Stimulated activated effector memory CD8-positive, alpha-beta T cell treated with anti-CD3 and anti-CD28 coated beads, Interleukin-12 subunit alpha, Interleukin-12 subunit beta, amount 100 ng/mL, for 72 hours (primary cell): ENCODE data around the gene LRRC53.

Experiments used
- ATAC-seq: fragments of 150-1000 bp; cut with Tn5 transposase; 2 replicates; pipeline ENCODE4 v1.10.0; 2021
- DNase-seq, 2 donors: peaks; one replicate each; pipeline ENCODE4 v3.0.0; 2021 to 2022; ENCODE audit warnings: low spot score in 2 of 2
- H3K27ac Mint-ChIP-seq: one replicate; pipeline ENCODE4 v1.8.0; 2022; ENCODE audit warnings: mild to moderate bottlenecking, mixed read lengths
- H3K36me3 Mint-ChIP-seq: one replicate; pipeline ENCODE4 v1.8.0; 2022; ENCODE audit warnings: mild to moderate bottlenecking, mixed read lengths
- H3K4me1 Mint-ChIP-seq: one replicate; pipeline ENCODE4 v1.8.0; 2022; ENCODE audit warnings: mixed read lengths
- H3K4me3 Mint-ChIP-seq: one replicate; pipeline ENCODE4 v1.8.0; 2022; ENCODE audit warnings: mild to moderate bottlenecking, mixed read lengths
- H3K9me3 Mint-ChIP-seq: one replicate; pipeline ENCODE4 v1.8.0; 2022; ENCODE audit warnings: mixed read lengths

LRRC53 gene

GRCh38 chr1:74429580-74429979, 82.8 kb downstream of the LRRC53 start:
- Mint-ChIP-seq H3K27ac (no peak overlapping the region), H3K4me3 (no peak overlapping the region), H3K4me1 (no peaks in the 10 kb centered on the region), H3K9me3 (no peaks in the 10 kb centered on the region), H3K36me3 (no peaks in the 10 kb centered on the region)
- no peak for ATAC-seq
- no peak for DNase-seq

DNA sequence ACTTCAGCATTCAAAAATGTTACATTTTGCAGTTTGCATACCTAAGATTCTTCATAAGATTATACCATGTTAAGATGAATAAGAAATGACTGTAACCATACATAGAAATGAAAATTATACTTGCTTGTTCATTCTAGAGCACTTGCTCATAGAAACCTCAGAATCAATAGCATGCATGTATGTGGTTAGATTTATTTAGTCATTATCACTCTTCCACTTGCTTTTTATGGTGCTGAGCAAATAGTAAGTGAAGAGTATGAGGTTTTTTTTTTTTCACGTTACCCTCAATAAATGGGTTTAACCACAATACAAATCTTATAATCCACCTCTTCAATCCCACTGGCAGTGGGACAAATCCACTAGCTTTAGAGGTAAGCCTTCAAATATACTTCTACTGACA, 84.7 kb downstream of the LRRC53 start:
- Mint-ChIP-seq H3K9me3 (peaks cover 2% of the 10 kb centered on the region), H3K27ac (no peak overlapping the region), H3K4me1 (no peaks in the 10 kb centered on the region), H3K4me3 (no peak overlapping the region), H3K36me3 (no peaks in the 10 kb centered on the region)
- ATAC-seq = no peak
- no peak for DNase-seq

DNA sequence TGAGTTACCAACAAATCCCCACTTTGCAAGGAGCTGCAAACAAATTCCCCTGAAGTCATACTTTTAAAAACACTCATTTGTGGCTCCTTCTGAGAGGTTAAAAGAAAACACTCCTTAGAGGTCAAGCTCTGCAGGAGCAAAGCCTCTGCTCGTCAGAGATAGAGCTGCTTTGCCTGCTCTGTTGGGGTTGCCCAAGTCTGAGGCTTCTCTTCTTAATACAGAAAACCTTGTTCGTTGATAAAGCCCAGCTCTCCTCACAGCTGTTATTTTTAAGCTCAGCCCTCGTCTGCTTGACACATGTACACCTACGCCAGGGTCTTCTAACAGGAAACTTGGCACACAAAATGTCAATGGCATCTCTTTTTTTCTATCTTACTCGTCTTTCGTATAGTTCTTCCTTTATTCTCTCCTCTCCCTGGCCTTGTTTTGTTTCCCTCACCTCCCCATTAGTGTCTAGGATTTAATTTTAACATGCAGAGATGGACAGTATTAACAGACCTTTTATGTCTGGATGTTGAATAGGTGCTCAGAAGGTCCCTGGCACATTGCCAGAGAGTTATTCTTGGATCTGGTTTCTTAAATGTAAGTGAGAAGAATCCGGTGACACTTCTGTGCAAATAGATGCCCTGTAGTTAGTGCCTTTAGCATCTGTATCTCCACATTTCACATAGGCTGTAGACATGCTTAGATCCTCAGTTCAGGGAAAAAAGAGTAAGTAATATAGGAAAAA, 86.0 kb downstream of the LRRC53 start:
- Mint-ChIP-seq H3K27ac (no peak overlapping the region), H3K4me3 (no peak overlapping the region), H3K9me3 (peaks cover 2% of the 10 kb centered on the region), H3K36me3 (no peaks in the 10 kb centered on the region), H3K4me1 (no peaks in the 10 kb centered on the region)
- ATAC-seq = no peak
- DNase-seq = no peak

- Mint-ChIP-seq H3K9me3 (peaks cover 2% of the 10 kb centered on the region), H3K27ac (no peak overlapping the region), H3K4me1 (no peaks in the 10 kb centered on the region), H3K36me3 (no peaks in the 10 kb centered on the region), H3K4me3 (no peak overlapping the region)
- no peak for DNase-seq
- ATAC-seq = no peak
Measured at GRCh38 chr1:74425676-74426075, 86.7 kb downstream of the LRRC53 start.

DNA sequence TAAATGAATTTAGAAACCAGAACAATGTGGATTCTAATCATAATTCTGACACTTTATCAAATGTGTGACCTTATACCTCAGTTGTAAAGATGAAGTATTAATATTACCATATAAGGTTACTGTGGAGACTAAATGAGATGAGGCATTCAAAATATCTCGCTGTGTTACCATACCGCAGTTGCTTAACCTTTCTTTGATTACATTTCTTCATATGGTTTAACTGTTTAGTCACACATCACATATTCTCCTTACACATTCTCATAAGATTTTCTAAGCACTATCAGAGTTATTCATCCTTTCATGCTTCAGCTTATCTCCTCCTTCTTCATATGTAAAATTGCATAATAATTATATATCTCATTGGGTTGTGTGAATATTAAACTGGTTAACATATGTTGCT, 88.9 kb downstream of the LRRC53 start:
- Mint-ChIP-seq H3K36me3 (no peaks in the 10 kb centered on the region), H3K4me3 (no peak overlapping the region), H3K27ac (no peak overlapping the region), H3K4me1 (no peaks in the 10 kb centered on the region), H3K9me3 (peaks cover 2% of the 10 kb centered on the region)
- DNase-seq = no peak
- ATAC-seq = no peak

DNA sequence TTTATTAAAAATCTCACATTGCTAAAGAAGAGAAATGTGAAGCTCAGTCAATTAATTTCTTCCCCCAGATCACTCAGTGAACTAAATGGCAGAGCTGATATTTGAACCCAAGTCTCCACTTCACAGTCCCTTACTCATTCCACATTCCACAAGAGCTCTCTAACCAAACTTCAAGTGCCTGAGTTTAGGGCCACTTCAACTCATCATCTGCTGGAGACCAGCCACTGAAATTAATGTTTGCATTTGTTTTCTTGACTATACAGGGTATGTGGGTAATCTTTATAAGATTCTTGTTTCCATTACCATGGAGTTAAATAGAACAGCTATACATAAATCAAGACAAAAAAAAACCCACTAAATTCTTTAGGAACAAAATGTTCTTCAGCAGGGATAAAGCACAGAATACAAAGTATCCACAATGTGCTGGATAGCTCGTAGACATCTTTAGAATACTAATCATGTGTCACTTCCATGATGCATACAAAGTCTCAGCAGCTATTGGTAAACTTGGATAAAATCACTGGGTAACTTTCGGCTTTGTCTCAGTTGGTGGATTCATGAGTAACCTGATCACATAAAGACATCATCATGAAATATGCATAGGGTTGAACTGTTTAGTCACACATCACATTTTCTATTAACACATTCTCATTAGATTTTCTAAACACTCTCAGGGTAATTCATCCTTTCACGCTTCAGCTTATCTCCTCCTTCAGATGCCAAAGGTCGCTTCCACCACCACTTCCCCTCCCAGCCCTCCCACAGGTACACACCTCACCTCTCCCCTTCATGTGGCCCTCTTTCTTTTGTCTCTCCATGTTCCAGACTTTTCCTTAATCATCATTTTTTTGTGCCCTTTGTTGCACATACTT, 89.8 kb downstream of the LRRC53 start:
- Mint-ChIP-seq H3K9me3 (peaks cover 2% of the 10 kb centered on the region), H3K27ac (no peak overlapping the region), H3K4me1 (no peaks in the 10 kb centered on the region), H3K36me3 (no peaks in the 10 kb centered on the region), H3K4me3 (no peak overlapping the region)
- no peak for ATAC-seq
- no peak for DNase-seq

GRCh38 chr1:74420467-74420866, 91.9 kb downstream of the LRRC53 start:
- Mint-ChIP-seq H3K27ac (no peak overlapping the region), H3K4me1 (no peaks in the 10 kb centered on the region), H3K36me3 (no peaks in the 10 kb centered on the region), H3K4me3 (no peak overlapping the region), H3K9me3 (peaks cover 2% of the 10 kb centered on the region)
- DNase-seq (no peak), ATAC-seq (no peak)
